Dendritic cell treated with granulocyte-macrophage colony-stimulating factor and Interleukin-4, amounts not matched to agents 40 ng/mL and 50 ng/mL, for 4 days (primary cell): ENCODE measurements around the gene ARHGAP26.

Experiments
- H3K27ac Mint-ChIP-seq: one replicate; pipeline ENCODE4 v1.8.0; 2022; ENCODE audit warnings: mild to moderate bottlenecking, mixed read lengths
- H3K27me3 Mint-ChIP-seq: one replicate; pipeline ENCODE4 v1.8.0; 2022; ENCODE audit warnings: mild to moderate bottlenecking, mixed read lengths
- H3K36me3 Mint-ChIP-seq: one replicate; pipeline ENCODE4 v1.8.0; 2022; ENCODE audit warnings: low read depth, mixed read lengths
- H3K4me1 Mint-ChIP-seq: one replicate; pipeline ENCODE4 v1.8.0; 2022; ENCODE audit warnings: low read depth, mixed read lengths
- H3K4me3 Mint-ChIP-seq: one replicate; pipeline ENCODE4 v1.8.0; 2022; ENCODE audit warnings: mild to moderate bottlenecking, moderate library complexity, mixed read lengths
- H3K9me3 Mint-ChIP-seq: one replicate; pipeline ENCODE4 v1.8.0; 2022; ENCODE audit warnings: mixed read lengths
- intact Hi-C: fragments of 100-400 bp; cut with micrococcal nuclease; formaldehyde crosslinking; loops from one replicate; pipeline ENCODE4 v1.15.0; 2022

ARHGAP26 gene

DNA sequence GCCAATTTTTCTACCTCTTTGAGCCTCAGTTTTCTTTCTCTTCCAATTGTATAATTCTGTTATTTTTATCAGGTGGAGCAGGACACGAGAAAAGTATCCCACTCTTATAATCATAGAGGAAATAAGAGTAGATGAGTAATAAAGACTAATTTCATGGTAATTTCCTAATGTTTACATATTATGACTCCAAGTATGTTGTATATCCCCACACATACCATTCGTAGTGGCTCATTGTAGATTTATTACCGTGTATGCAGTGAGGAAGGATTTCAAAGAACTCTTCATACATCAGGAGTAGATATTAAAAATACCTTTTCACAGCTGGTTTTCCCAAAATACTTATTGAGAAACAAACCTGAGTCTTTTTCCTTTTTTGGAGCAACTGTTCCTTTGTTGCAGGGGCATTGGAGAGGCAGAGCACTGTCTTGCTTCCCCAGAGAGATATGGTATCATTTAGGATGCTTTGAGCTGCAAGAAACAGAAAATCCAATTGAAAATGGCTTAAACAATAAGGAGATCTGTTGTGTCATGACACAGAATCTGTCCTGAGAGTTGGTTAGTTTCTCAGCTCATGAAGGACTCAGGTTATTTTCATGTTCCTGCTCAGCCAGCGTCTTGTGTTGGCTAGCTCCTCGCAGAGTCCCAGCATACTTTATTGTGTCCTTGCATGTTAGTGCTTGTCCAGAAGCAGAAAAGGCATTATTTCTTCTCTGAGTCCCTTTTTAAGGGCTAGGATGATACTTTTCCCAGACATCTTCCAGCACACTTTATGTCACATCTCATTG, 291.2 kb downstream of the ARHGAP26 start:
- Mint-ChIP-seq H3K27ac (peak overlapping the region; percentile 92), H3K4me1 (peaks cover 96% of the 10 kb centered on the region), H3K27me3 (no peaks in the 10 kb centered on the region), H3K4me3 (no peak overlapping the region), H3K36me3 (peaks cover 74% of the 10 kb centered on the region), H3K9me3 (no peaks in the 10 kb centered on the region)
- intact Hi-C loops: loop anchor here (5.0 kb wide), 1 partner anchor 341 kb away; the partner anchor contains the start of gene NR3C1

DNA sequence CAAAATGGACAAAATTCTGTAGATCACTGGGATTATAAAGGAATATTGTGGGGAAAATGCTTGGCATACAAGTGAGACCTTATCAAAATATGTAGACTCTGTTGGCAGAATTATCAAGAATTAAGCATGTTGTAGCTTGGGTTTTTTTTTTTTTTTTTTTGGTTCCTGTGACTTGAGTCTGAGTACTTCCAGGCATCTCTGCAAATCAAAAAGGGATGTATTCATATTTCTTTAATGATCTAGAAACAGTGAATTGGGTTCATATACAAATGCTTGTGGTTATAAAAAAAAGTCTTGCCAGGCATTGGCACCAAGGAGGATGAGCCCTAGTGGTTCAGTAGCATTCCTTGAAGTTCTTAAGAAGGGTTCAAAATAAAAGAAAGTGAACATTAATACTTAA, 292.2 kb downstream of the ARHGAP26 start:
- H3K9me3 Mint-ChIP-seq: no peaks in the 10 kb centered on the region
- peak overlapping the region; percentile 92 for H3K27ac Mint-ChIP-seq
- peaks cover 96% of the 10 kb centered on the region for H3K4me1 Mint-ChIP-seq
- no peak overlapping the region for H3K4me3 Mint-ChIP-seq
- peaks cover 67% of the 10 kb centered on the region for H3K36me3 Mint-ChIP-seq
- no peaks in the 10 kb centered on the region for H3K27me3 Mint-ChIP-seq
- intact Hi-C loops: loop anchor here (5.0 kb wide), 1 partner anchor 340 kb away; the partner anchor contains the start of gene NR3C1

DNA sequence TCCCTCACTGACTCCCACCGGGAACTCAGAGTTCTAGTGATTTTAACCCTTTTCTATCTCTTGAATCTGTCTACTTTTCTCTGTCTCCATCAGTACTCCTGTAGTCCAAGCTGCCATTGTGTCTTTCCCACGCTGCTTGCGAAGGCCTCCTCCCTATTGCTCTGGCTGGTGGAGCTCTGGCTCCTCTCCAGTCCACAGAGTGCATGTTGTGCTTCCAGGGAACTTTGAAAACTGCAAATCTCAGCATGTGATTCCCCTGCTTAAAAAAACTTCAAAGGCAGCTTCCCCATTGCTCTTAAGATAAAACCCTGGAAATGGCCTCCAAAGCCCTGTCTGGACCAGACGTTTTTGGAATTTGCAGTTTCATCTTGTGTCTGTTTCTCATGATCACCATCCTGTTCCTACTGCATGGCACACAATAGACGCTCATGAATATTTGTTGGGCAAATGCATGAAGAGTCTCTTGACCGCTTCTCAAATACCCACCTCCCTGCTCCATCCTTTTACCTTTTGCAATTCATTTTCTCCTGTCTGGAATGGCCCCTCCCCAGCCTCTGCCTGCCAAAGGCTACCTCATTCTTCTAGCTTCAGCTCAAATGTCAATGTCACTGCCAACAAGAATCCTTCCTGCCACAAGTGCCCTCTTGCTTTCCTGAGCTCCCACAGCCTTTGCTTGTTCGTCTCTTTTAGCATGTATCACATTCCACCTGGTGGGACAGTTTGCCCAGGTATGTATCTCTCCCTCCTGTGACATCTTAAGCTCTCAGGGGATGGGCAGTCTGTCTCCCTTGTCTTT, 293.2 kb downstream of the ARHGAP26 start:
- H3K36me3 Mint-ChIP-seq: peaks cover 61% of the 10 kb centered on the region
- H3K9me3 Mint-ChIP-seq: no peaks in the 10 kb centered on the region
- peaks cover 91% of the 10 kb centered on the region for H3K4me1 Mint-ChIP-seq
- H3K27me3 Mint-ChIP-seq: no peaks in the 10 kb centered on the region
- peak overlapping the region; percentile 34 for H3K4me3 Mint-ChIP-seq
- intact Hi-C loops: loop anchor here (5.0 kb wide), 1 partner anchor 339 kb away; the partner anchor contains the start of gene NR3C1
- H3K27ac Mint-ChIP-seq: peak overlapping the region; percentile 92

DNA sequence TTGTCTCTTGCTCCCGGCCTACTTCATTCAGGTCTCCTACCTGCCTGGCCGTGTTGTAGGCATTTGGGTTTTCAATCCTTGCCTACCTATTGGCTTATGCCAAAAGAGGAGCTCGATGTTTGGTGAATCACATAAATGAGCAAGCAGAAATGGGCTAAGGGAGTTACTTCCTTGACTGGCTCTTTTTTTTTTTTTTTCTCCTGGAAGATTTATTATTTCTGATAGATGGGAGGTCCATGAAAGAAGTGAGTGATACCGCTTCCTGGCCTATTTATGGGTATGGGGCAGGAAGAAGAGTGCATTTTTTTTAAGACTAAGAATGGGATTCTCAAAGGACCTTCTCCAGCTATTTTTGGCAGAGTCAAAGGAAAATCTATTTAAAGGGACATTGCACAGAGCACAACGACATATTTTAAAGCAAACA, 294.1 kb downstream of the ARHGAP26 start:
- H3K4me1 Mint-ChIP-seq: peaks cover 88% of the 10 kb centered on the region
- peak overlapping the region; percentile 92 for H3K27ac Mint-ChIP-seq
- peaks cover 61% of the 10 kb centered on the region for H3K36me3 Mint-ChIP-seq
- no peaks in the 10 kb centered on the region for H3K27me3 Mint-ChIP-seq
- H3K4me3 Mint-ChIP-seq: peak overlapping the region; percentile 37
- H3K9me3 Mint-ChIP-seq: no peaks in the 10 kb centered on the region
- intact Hi-C loops: loop anchor here (2.0 to 5.0 kb wide), 2 partner anchors 61 to 338 kb away; partner anchors contain the start of gene NR3C1

DNA sequence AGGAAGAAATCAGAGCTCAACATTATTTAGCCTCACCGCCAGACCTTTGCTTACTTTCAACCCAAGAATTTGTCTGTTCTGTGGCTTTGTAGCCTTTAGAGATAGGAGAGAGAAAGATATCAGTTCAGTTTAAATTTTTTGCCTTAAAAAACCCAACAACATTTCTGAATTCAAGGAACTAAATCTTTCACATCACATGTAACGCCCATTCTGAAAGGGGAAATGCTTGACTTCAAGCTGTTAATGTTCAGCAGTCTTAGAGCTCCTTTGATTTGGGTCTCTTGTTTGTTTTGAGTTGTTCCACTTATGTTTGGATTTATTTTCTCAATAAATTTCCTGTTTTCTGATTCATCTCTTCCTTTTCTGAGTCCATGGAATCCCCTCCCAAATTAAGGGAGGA, 294.5 kb downstream of the ARHGAP26 start:
- H3K4me3 Mint-ChIP-seq: peak overlapping the region; percentile 37
- intact Hi-C loops: loop anchor here (2.0 to 5.0 kb wide), 3 partner anchors 53 to 338 kb away; partner anchors contain the start of gene NR3C1

DNA sequence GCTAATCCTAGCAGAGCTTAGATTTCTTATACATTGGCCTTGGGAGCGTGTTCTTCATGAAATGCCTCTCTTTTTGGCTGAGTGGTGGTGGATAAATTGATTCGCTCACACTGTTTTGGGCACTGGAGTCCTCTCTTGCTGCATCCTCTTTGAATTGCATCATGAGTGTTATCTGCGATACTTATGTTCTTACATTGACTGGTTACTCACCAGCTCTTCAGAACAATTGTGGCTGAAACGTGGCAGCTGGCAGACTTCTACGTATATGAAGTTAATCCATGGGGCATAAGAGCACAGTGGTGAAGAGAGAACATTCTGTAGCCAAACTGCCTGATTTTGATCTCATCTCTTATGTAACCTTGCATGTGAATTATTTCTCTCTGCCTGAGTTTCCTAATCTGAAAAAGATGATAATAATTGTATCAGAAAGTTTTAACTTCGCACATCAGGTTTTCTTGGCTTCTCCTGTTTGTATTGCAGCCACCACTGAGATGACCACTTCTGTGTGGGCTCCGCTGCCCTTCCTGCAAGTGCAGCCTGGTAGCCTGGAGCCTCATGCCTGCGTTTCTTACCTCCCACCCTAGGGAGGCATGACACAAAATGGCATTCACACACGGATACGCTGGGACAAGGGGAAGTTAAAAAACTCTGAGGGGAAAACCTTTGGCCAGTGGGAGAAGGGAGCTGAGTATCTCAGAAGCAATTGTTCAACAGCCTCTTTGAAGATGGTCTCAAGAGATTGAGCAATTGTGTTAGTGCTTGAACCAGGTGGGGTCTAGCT, 295.2 kb downstream of the ARHGAP26 start:
- peaks cover 80% of the 10 kb centered on the region for H3K4me1 Mint-ChIP-seq
- peaks cover 70% of the 10 kb centered on the region for H3K36me3 Mint-ChIP-seq
- H3K27ac Mint-ChIP-seq: peak overlapping the region; percentile 92
- no peaks in the 10 kb centered on the region for H3K27me3 Mint-ChIP-seq
- peak overlapping the region; percentile 30 for H3K4me3 Mint-ChIP-seq
- intact Hi-C loops: loop anchor here (2.0 to 5.0 kb wide), 2 partner anchors 52 to 63 kb away; no protein-coding TSS in a partner anchor
- H3K9me3 Mint-ChIP-seq: no peaks in the 10 kb centered on the region

More for the DNA sequence above, 294.5 kb downstream of the ARHGAP26 start:
- H3K27ac Mint-ChIP-seq: peak overlapping the region; percentile 92
- H3K27me3 Mint-ChIP-seq: no peaks in the 10 kb centered on the region
- H3K9me3 Mint-ChIP-seq: no peaks in the 10 kb centered on the region
- peaks cover 63% of the 10 kb centered on the region for H3K36me3 Mint-ChIP-seq
- H3K4me1 Mint-ChIP-seq: peaks cover 84% of the 10 kb centered on the region

DNA sequence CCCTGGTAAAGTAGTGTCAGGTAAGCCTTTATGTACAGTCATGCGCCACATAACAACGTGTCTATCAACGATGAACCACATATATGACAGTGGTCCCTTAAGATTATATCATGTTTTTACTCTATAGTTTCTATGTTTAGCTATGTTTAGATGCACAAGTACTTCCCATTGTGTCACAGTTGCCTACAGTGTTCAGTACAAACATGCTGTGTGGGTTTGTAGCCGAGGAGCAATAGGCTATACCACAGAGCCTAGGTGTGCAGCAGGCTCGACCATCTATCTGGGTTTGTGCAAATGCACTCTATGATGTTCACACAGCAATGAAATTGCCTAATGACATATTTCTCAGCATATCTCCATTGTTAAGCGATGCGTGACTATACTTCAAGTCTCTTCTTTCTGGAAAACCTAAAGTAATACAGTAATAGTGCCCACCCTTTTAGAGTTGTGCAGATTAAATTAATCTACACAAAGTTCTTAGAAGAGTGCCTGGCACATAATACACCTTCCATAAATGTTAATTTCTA, 295.9 kb downstream of the ARHGAP26 start:
- intact Hi-C loops: loop anchor here (2.0 to 5.0 kb wide), 2 partner anchors 51 to 63 kb away; no protein-coding TSS in a partner anchor
- Mint-ChIP-seq H3K4me3 (no peak overlapping the region), H3K36me3 (peaks cover 70% of the 10 kb centered on the region), H3K27me3 (no peaks in the 10 kb centered on the region), H3K27ac (peak overlapping the region; percentile 92), H3K4me1 (peaks cover 73% of the 10 kb centered on the region), H3K9me3 (no peaks in the 10 kb centered on the region)

DNA sequence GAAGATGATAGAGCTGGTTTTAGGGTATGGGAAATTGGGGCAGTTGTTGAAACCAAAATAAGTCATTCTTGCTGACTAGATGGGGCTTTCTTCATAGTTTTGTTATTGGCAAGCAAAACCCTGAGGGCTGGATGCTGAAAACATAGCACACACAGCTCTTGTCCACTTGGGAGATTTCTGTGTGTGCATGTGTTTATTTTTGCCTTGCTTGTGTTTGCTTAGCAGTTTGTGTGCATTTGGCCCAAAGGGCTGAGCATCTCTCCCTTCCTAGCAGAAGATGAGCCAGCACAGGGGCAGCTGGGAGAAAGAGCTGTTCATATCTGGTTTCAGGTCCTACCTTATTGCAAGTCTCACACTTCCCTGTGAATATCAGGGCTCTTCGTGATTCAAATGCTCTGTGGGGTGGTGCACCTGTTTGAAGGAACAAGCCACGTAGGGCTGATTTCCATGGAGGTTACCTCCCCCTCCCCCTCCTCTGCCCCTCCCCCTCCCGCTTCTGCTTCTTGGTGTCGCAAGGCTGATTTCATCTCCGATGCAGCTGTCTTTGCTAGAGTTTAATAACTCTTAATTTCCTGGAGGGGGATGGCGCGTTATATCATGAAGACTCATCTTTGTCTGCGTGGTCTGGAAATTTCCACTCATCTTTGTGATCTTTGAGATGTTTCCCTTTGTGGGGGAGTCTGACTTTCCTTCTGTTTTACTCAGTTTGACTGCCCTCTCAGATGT, 296.5 kb downstream of the ARHGAP26 start:
- Mint-ChIP-seq H3K4me3 (peak overlapping the region; percentile 5), H3K36me3 (peaks cover 70% of the 10 kb centered on the region), H3K4me1 (peaks cover 66% of the 10 kb centered on the region), H3K27ac (peak overlapping the region; percentile 92), H3K27me3 (no peaks in the 10 kb centered on the region), H3K9me3 (no peaks in the 10 kb centered on the region)
- intact Hi-C loops: loop anchor here (5.0 kb wide), 1 partner anchor 51 kb away; no protein-coding TSS in a partner anchor

DNA sequence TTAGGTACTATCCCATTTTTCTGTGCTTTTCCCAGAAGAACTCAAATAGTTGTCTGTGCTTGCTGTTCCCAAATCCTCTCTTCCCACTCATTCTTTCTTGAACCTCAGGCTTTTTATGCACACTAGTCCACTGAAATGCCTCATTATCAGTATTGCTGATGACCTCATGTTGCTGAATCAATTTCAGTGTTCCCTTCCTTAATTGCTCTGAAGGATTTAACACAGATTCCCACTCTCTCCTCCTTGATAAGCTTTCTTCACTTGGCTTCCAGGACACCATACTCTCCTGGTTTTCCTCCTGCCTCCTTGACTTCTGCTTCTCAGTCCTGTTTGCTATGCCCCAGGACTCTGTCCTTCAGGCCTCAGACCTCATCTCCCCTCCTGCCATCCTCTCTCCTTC, 298.5 kb downstream of the ARHGAP26 start:
- peaks cover 64% of the 10 kb centered on the region for H3K36me3 Mint-ChIP-seq
- intact Hi-C loops: loop anchor here (5.0 kb wide), 1 partner anchor 49 kb away; no protein-coding TSS in a partner anchor
- no peaks in the 10 kb centered on the region for H3K27me3 Mint-ChIP-seq
- no peak overlapping the region for H3K4me3 Mint-ChIP-seq
- H3K9me3 Mint-ChIP-seq: no peaks in the 10 kb centered on the region
- H3K4me1 Mint-ChIP-seq: peaks cover 46% of the 10 kb centered on the region
- peak overlapping the region; percentile 1 for H3K27ac Mint-ChIP-seq

DNA sequence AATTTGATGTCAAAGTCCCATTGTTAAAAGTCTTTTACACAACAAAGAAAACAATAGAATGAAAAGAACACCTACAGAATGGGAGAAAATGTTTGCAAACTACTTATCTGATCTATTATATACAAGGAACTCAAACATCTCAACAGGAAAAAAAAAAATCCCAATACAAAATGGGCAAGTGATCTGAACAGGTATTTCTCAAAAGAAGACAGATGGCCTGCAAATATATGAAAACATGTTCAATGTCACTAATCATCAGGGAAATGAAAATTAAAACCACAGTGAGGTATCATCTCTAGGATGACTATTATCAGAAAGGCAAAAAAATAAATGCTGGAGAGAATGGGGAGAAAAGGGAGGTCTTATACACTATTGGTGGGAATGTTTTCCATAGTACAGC, 301.8 kb downstream of the ARHGAP26 start:
- intact Hi-C loops: no loop called here

DNA sequence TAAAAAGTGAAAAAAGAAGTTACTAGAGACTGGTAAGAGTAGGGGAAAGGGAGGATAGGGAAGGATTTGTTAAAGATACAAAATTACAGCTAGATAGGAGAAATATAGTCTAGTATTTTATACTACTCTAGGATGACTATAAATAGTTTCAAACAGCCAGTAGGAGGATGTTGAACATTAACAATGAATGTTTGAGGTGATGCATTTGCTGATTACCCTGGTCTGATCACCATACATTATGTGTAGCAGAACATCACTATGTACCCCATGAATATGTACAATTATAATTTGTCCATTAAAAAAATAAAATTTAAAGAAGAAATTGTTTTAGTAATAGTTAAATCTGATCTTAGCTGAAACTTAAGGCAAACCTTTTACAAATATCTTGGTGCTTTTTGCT, 302.6 kb downstream of the ARHGAP26 start:
- H3K4me1 Mint-ChIP-seq: peaks cover 9% of the 10 kb centered on the region
- no peak overlapping the region for H3K27ac Mint-ChIP-seq
- no peaks in the 10 kb centered on the region for H3K9me3 Mint-ChIP-seq
- H3K36me3 Mint-ChIP-seq: peaks cover 63% of the 10 kb centered on the region
- intact Hi-C loops: no loop called here
- H3K4me3 Mint-ChIP-seq: no peak overlapping the region
- no peaks in the 10 kb centered on the region for H3K27me3 Mint-ChIP-seq

More for the DNA sequence above, 301.8 kb downstream of the ARHGAP26 start:
- Mint-ChIP-seq H3K27ac (no peak overlapping the region), H3K9me3 (no peaks in the 10 kb centered on the region), H3K4me1 (peaks cover 14% of the 10 kb centered on the region), H3K27me3 (no peaks in the 10 kb centered on the region), H3K4me3 (no peak overlapping the region), H3K36me3 (peaks cover 55% of the 10 kb centered on the region)

DNA sequence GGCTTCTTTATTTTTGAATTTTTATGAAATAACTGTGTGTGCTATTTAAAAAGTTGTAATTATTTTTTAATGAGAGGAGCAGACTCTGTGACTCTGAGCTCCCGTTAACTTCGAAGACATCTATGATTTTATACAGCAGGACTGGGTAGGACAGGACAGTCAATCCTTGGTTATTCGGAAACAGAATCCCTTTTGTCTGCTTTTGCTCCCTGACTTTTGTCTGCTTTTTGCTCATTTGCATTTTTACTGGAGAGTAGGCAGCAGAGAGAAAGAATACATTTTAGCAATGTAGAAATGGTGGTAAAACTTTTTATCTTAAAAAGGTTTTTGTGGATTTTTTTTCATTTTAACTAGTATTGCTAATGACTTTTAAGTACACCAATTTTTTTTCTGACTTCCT, 303.6 kb downstream of the ARHGAP26 start:
- Mint-ChIP-seq H3K36me3 (peaks cover 64% of the 10 kb centered on the region), H3K4me1 (peaks cover 2% of the 10 kb centered on the region), H3K27ac (no peak overlapping the region), H3K9me3 (no peaks in the 10 kb centered on the region), H3K4me3 (no peak overlapping the region), H3K27me3 (no peaks in the 10 kb centered on the region)
- intact Hi-C loops: no loop called here
